ENCODE results near the gene PAX7. TPM values are rescaled to one million over a fixed set of nuclear protein-coding genes. Genes with fewer than 3 reads are reported as not detected.
A peak's percentile ranks its signal among the peaks of the same experiment; 100 is the strongest.

The PAX7 gene
- total RNA-seq, 4 donors from 2014 or later = not detected

DNA sequence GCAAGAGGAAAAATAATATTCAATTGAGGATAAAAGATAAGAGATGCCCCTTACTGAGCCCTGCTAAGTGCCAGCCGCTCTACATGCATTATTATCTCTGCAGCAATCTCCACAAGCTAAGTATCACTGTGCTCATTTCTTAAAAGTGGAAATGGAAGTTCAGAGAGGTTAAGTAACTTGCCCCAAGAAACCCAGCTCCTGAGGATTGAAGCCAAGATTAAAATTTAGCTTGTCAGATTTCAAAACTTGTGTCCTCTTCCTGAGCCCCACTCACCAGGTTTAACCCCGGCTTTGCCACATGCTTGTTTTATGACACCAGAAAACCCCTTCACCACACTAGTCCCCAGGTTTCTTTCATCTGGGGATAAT lies 11.2 kb upstream of the PAX7 start:
- no peaks in the 10 kb centered on the region for H3K9me3 ChIP-seq
- H3K36me3 ChIP-seq = no peaks in the 10 kb centered on the region
- no peak overlapping the region for H3K27ac ChIP-seq
- intact Hi-C loops (cut with DNase I) = no loop called here
- WGBS, 2 donors = 66 to 71% methylated on average over 2 of the region's 2 CpGs
- TF ChIP-seq POLR2A (IDR thresholded peaks at IDR 0.05) (no peak), CTCF (IDR thresholded peaks at IDR 0.05) (no peak)
- DNase-seq = no peak
- H3K27me3 ChIP-seq = peaks cover 0 to 92% (median 1%) of the 10 kb centered on the region in 4 donors
- no peaks in the 10 kb centered on the region for H3K4me1 ChIP-seq
- no peak overlapping the region for H3K4me3 ChIP-seq

DNA sequence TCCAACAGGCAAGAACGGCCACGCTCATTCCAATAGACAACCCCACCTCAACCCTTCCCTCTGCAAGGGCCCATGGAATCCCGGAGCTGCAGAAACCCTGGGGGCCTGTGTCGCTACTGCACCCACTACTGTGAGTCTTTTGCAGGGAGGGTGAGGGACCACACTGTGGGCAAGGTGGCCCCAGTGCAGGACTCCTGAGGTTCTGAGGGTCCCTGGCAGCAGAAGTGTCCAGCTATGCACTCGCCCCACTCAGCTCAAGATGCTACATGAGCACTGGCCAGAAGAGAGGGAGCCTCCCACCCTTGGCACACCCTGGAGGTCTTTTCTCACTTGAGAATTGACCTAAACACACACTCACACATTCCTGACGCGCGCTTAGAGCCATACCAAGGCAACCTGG lies 2.1 kb upstream of the PAX7 start:
- H3K4me3 ChIP-seq = no peak overlapping the region
- no peak for TF ChIP-seq POLR2A (IDR thresholded peaks at IDR 0.05)
- TF ChIP-seq CTCF (IDR thresholded peaks at IDR 0.05) = no peak
- peaks cover 5 to 100% (median 32%) of the 10 kb centered on the region in 4 donors for H3K27me3 ChIP-seq
- H3K9me3 ChIP-seq = no peaks in the 10 kb centered on the region
- H3K4me1 ChIP-seq = peaks cover 4 to 17% (median 11%) of the 10 kb centered on the region in 3 donors
- intact Hi-C loops (cut with DNase I) = no loop called here
- DNase-seq = no peak
- H3K36me3 ChIP-seq = no peaks in the 10 kb centered on the region
- 85 to 100% methylated on average over 1 to 4 of the region's 8 CpGs for WGBS, 2 donors
- H3K27ac ChIP-seq = no peak overlapping the region

DNA sequence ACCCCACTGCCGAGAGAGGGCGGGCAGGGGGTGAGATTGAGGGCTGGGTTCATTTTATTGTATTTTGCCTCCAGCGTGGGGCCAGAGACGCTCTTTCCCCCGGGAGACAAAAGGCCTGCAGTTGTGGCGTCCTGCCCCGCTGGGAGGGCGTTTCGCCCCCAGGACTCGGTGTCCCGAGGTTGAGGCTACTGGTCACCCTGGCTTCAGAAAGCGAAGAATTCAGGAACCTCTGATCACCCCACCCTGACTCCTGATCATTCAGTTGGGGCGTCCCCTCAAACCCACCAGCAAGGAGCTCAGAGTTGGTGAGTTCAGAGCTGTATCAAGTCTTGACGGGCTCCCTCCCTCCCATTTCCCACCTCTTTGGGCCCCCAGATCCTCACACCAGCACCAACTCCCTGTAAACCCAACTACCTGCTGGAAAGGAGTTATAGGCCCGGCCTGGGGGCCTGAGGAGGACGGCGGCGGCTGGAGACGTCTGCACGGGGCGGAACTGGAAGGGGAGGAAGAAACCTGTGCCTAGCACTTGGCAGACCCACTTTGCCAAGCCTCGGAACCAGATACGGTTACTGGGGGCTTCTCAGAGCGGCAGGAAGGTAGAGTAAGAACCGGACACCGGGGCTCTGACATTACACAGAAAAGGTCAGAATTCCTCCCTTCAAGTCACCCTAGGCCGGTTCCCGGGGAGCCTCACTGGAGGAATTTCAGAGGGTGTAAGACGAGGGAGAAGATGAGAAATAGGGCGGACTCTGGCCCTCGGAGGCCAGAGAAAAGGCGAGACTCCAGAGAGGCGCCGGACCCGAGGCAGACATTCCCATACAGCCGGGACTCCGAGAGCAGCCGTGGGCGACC lies 761 bp upstream of the PAX7 start:
- Histone ChIP-seq H3K4me1 (peaks cover 4 to 17% (median 11%) of the 10 kb centered on the region in 3 donors), H3K36me3 (no peaks in the 10 kb centered on the region), H3K27me3 (peaks cover 12 to 100% (median 43%) of the 10 kb centered on the region in 4 donors), H3K4me3 (peak overlapping the region in 1 of 4 donors; percentile 38), H3K9me3 (no peaks in the 10 kb centered on the region), H3K27ac (no peak overlapping the region)
- TF ChIP-seq CTCF (IDR thresholded peaks at IDR 0.05) (no peak), POLR2A (IDR thresholded peaks at IDR 0.05) (no peak)
- DNase-seq = no peak
- 26 to 39% methylated on average over 13 to 21 of the region's 39 CpGs for WGBS, 2 donors
- intact Hi-C loops (cut with DNase I) = no loop called here

DNA sequence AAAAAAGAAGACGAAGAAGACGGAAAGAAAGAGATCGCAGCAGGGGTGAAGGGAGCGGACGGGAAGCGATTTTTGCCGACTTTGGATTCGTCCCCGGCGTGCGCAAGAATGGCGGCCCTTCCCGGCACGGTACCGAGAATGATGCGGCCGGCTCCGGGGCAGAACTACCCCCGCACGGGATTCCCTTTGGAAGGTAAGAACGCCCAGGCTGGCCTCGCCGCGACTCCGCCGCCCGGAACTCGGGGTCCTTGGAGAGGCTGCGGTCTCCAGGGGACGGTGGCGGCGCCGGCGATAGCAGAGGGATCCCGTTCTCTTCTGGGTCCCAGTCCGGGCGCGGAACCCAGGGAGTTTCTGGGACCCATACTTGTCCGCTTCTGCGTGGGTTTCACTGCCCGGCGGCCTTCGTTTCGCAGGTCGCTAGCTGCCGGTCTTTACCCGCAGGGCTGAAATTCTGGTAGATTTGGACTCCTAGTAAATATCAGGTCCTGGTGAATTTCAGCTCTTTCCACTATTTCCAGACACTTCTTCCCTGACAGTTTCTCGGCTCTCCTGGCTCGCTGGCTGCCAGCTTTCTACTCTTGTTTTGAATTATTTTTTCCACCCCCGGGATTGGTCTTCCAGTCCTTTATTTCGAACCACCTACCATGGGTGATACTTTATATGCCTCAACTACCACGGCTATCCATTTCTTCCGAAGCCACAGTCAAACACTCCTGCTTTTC lies 1.0 kb downstream of the PAX7 start:
- Histone ChIP-seq H3K4me1 (peaks cover 4 to 26% (median 14%) of the 10 kb centered on the region in 3 donors), H3K27me3 (peaks cover 16 to 100% (median 58%) of the 10 kb centered on the region in 4 donors), H3K36me3 (no peaks in the 10 kb centered on the region), H3K9me3 (no peaks in the 10 kb centered on the region), H3K4me3 (peak overlapping the region in 2 of 4 donors; percentile 19 to 38), H3K27ac (no peak overlapping the region)
- WGBS, 2 donors = 4 to 11% methylated on average over 16 to 48 of the region's 53 CpGs
- TF ChIP-seq POLR2A (IDR thresholded peaks at IDR 0.05) = no peak
- TF ChIP-seq CTCF (IDR thresholded peaks at IDR 0.05) = no peak
- intact Hi-C loops (cut with DNase I) = no loop called here
- DNase-seq = no peak

- peaks cover 4 to 31% (median 14%) of the 10 kb centered on the region in 3 donors for H3K4me1 ChIP-seq
- no peaks in the 10 kb centered on the region for H3K9me3 ChIP-seq
- peaks cover 17 to 100% (median 63%) of the 10 kb centered on the region in 4 donors for H3K27me3 ChIP-seq
- no peak overlapping the region for H3K27ac ChIP-seq
- WGBS, 2 donors = 12 to 28% methylated on average over 22 to 23 of the region's 23 CpGs
- TF ChIP-seq POLR2A (IDR thresholded peaks at IDR 0.05) (no peak), CTCF (IDR thresholded peaks at IDR 0.05) (no peak)
- no peak for DNase-seq
- intact Hi-C loops (cut with DNase I) = no loop called here
- no peak overlapping the region for H3K4me3 ChIP-seq
- no peaks in the 10 kb centered on the region for H3K36me3 ChIP-seq
Measured at GRCh38 chr1:18632218-18632588, 1.6 kb downstream of the PAX7 start.
